GM12801 (cell line): ENCODE measurements around the gene DUSP22.

Experiments
- TF ChIP-seq, protein P1 (sequence below): IDR thresholded peaks from one replicate; pipeline ENCODE4 v1.5.1; 2011; ENCODE audit warnings: control low read depth; ENCODE audit not compliant: insufficient read length; ENCODE audit errors: extremely low read depth

The DUSP22 gene

DNA sequence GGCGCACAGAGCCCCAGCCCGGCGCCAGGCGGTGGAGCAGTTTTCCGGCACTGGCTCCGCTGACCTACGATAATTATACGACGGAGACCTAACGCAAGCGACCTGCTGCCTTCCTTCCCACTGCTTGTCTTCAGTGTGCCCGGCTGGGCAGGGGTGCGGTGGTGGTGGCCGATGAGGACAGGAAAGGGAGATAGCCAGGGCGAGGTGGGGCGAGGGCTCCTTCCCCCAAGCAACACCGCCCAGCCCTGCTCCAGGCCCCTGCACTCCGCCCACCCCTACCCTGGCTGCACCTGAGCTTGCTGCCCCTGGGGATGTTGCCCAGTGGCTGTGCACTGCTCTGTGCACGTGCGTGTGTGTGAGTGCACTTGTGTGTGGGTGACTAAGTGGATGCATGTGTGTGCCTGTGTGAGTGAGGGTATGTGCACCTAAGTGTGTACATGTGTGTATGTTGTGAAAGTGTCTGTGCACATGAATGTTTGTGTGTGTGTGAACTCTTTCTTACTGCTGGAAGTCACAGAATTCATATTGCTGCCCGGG is 56.6 kb downstream of the DUSP22 start:
- TF ChIP-seq, protein P1, sequence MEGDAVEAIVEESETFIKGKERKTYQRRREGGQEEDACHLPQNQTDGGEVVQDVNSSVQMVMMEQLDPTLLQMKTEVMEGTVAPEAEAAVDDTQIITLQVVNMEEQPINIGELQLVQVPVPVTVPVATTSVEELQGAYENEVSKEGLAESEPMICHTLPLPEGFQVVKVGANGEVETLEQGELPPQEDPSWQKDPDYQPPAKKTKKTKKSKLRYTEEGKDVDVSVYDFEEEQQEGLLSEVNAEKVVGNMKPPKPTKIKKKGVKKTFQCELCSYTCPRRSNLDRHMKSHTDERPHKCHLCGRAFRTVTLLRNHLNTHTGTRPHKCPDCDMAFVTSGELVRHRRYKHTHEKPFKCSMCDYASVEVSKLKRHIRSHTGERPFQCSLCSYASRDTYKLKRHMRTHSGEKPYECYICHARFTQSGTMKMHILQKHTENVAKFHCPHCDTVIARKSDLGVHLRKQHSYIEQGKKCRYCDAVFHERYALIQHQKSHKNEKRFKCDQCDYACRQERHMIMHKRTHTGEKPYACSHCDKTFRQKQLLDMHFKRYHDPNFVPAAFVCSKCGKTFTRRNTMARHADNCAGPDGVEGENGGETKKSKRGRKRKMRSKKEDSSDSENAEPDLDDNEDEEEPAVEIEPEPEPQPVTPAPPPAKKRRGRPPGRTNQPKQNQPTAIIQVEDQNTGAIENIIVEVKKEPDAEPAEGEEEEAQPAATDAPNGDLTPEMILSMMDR: no peak

DNA sequence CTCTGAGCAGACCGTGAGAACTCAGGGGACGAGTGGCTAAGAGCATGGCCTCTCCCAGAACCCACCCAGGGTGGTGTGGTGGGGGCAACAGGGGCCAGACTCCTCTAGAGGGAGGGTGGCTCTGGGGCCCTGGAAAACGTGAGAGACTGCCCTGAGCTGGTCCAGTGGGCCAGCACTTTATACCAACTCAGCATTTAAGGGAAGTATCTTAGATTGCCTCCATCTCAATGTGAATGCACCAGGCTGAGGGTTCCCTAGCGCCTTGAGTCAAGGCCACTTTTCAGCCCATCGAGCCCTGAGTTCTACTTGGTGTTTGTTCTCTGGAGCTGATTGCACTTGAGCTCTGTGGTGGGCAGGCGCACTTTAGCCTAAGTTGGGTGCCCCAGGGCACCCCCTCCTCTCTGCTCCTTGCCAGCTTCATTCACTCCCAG is 57.2 kb downstream of the DUSP22 start:
- TF ChIP-seq, protein P1: no peak

DNA sequence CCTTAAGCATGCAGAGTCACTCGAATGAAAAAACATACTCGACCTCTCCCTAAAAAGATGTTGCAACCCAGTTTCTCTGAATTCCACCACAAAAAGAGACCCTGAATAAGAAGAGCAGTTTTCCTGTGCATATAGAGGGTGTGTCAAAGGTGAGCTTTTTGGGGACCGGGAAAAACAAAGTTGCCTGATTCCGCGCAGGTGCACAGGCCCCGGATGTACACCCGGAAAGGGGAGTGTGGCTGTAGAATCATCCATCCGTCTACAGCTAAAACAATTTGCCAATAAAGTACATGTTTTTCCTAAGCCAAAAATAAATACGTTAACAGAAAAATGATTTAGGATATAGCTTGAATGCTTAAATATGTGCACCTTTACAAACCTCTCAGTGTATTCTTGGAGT is 58.1 kb downstream of the DUSP22 start:
- TF ChIP-seq, protein P1: no peak

DNA sequence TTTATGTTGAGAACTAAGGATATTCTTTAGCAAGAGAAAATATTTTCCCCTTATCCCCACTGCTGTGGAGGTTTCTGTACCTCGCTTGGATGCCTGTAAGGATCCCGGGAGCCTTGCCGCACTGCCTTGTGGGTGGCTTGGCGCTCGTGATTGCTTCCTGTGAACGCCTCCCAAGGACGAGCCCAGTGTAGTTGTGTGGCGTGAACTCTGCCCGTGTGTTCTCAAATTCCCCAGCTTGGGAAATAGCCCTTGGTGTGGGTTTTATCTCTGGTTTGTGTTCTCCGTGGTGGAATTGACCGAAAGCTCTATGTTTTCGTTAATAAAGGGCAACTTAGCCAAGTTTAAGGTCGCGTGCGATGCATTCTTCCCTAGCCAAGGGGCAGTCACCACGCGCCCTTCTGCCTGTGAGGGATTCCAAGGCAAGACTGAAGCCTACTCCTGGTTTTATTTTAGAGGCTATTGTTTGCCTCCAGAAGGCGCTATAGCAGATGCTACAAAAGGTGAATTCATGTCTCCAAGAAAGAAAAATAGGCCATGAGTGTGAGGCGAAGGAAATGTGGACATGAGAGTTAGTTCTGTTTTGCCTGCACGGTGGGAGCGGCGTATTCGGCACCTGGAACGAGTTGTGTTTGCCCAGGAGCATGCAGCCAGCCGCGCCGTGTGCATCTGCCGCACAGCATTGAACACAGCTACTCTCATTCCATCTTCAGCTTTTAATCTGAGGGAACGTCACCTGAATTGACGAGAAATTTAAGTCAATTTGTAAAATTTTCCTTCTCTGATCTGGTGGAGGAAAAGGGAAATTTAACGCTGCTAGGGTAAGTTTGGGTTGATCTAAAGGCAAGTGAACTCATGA is 59.0 kb downstream of the DUSP22 start:
- TF ChIP-seq, protein P1: no peak

DNA sequence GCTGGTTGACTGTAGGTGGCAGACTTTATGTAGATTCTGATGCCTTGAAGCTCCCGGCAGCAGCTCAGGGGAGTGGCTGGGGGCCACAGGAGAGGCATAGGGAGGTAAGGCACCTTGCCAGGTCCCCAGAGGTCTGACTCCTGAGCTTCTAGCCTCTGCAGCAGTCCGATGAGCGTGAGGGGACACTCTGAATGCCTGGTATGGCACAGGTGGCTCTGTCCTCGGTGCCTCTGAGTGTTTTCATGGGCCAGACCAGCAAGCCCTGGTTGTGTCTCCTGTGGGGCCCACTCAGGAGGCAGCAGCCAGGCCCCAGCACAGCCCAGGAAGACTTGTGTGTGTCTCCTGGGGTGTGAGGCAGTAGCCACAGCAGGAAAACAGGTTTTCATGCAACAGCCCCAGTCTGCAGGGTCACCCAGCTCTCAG is 59.6 kb downstream of the DUSP22 start:
- TF ChIP-seq, protein P1: no peak

DNA sequence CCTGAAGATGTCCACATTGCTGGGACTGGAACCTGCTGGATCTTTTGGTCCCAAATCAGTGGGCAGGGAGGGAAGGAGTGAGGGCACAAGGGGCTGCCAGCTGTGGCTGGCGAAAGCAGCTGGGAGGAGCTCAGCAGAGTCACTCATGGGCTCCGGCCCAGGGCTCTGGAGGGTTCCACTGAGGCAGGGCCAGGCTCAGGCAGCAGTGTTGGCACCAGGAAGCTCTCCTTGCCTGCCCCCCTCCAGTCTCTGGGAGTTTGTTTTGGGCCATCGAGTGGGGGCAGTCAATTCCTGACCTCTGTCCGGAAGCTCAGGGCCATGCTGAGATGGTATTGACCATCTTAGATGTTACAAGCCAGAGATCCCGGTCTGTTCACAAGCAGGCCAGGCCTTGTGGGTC is 60.2 kb downstream of the DUSP22 start:
- TF ChIP-seq, protein P1: no peak

DNA sequence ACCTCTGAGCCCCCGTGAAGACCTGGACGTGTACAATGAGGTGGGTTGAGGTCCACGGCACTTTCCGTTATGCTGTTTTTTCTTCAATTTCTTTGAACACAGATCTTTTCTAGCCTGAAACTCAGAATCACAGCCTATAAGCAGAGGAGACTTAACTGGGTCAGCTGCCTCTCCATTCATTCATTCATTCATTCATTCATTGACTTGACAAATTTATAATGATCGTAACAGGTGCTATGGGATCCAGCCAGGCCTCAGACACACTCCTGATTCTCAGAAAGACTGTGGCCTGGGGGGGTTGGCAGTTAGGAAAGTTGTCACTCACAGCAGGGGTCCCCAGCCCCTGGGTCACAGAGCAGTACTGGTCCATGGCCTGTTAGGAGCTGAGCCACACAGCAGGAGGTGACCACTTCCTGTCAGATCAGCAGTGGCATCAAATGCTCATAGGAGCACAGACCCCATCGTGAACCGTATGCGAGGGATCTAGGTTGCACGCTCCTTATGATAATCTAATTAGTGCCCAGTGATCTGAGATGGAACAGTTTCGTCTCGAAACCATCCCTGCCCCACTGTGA is 60.7 kb downstream of the DUSP22 start:
- TF ChIP-seq, protein P1: no peak
